K562 (cell line): ENCODE data around the gene BRD3. TPM values are rescaled to one million over a fixed set of nuclear protein-coding genes. Genes with fewer than 3 reads are reported as not detected.

Experiments used
- AFF4 ChIP-seq: sonication (generic); formaldehyde crosslinking; IDR thresholded peaks from 2 replicates; pipeline ENCODE4 v1.8.0; 2023; ENCODE audit warnings: mild to moderate bottlenecking, missing genetic modification reagents
- CBX3 ChIP-seq, 2 experiments: IDR thresholded peaks; 1 replicate in 1 of 2; 2 replicates in 1 of 2; pipeline ENCODE4 v1.6.1; 2012; ENCODE audit warnings: inconsistent platforms in 2 of 2, low read length in 2 of 2, borderline replicate concordance in 1 of 2, control low read depth in 1 of 2
- E2F6 ChIP-seq, 2 experiments: IDR thresholded peaks; 2 replicates each; pipeline ENCODE4 v1.6.1; 2011; ENCODE audit warnings: borderline replicate concordance in 1 of 2, control low read depth in 1 of 2, low read depth in 1 of 2, low read length in 1 of 2, mild to moderate bottlenecking in 1 of 2, mixed read lengths in 1 of 2, moderate library complexity in 1 of 2; ENCODE audit not compliant: insufficient read depth in 1 of 2, insufficient read length in 1 of 2, poor library complexity in 1 of 2, severe bottlenecking in 1 of 2; ENCODE audit errors: extremely low read depth in 1 of 2
- ETV6 ChIP-seq, 3 experiments: fragments of 150-350 bp in 1 of 3; sonication (generic) in 1 of 3; formaldehyde crosslinking in 1 of 3; IDR thresholded peaks; 2 replicates each; pipeline versions ENCODE4 v1.6.1 to v1.8.0; 2014 to 2022; ENCODE audit warnings: borderline replicate concordance in 2 of 3, low read depth in 2 of 3, antibody characterized with exemption in 1 of 3, low read length in 1 of 3, mild to moderate bottlenecking in 1 of 3, missing genetic modification reagents in 1 of 3
- FOXP4 ChIP-seq: sonication (generic); formaldehyde crosslinking; IDR thresholded peaks from 2 replicates; pipeline ENCODE4 v1.8.0; 2022; ENCODE audit warnings: mild to moderate bottlenecking, missing genetic modification reagents, borderline replicate concordance
- GATAD2B ChIP-seq: fragments of 450-650 bp; IDR thresholded peaks from 2 replicates; pipeline ENCODE4 v1.6.1; 2017; ENCODE audit warnings: mild to moderate bottlenecking, borderline replicate concordance
- HDGF ChIP-seq: fragments of 450-650 bp; IDR thresholded peaks from 2 replicates; pipeline ENCODE4 v1.6.1; 2016
- HMG20B ChIP-seq: fragments of 250-450 bp; sonication (Bioruptor Pico); IDR thresholded peaks from 2 replicates; pipeline ENCODE4 v1.5.0; 2021; ENCODE audit warnings: mild to moderate bottlenecking
- HNRNPK ChIP-seq: fragments of 200-400 bp; formaldehyde crosslinking; IDR thresholded peaks from one replicate; pipeline ENCODE4 v1.6.1; 2018; ENCODE audit warnings: mild to moderate bottlenecking, low read depth, low read length; ENCODE audit not compliant: poor library complexity, severe bottlenecking
- KAT7 ChIP-seq: sonication (generic); formaldehyde crosslinking; IDR thresholded peaks from 2 replicates; pipeline ENCODE4 v1.8.0; 2022; ENCODE audit warnings: missing genetic modification reagents, mild to moderate bottlenecking, borderline replicate concordance
- MEF2D ChIP-seq: conservative IDR thresholded peaks from 2 replicates; pipeline ENCODE4 v1.6.1; 2016; ENCODE audit warnings: low read depth, missing genetic modification characterization, missing compliant biosample characterization
- MTF1 ChIP-seq: fragments of 250-450 bp; sonication (Bioruptor Pico); IDR thresholded peaks from 2 replicates; pipeline ENCODE4 v1.9.0; 2021; ENCODE audit warnings: moderate library complexity, mild to moderate bottlenecking, inconsistent platforms, borderline replicate concordance
- PRMT5 ChIP-seq: sonication (generic); formaldehyde crosslinking; IDR thresholded peaks from 2 replicates; pipeline ENCODE4 v1.5.0; 2020; ENCODE audit warnings: missing genetic modification reagents
- RBBP5 ChIP-seq: fragments of 200-600 bp; sonication (generic); IDR thresholded peaks from 2 replicates; pipeline ENCODE4 v1.6.1; 2012; ENCODE audit warnings: borderline replicate concordance, mild to moderate bottlenecking, low read length, control low read depth, inconsistent platforms; ENCODE audit not compliant: insufficient read depth, poor library complexity, severe bottlenecking
- YY1 ChIP-seq, 3 experiments: IDR thresholded peaks; 2 replicates each; pipeline ENCODE4 v1.6.1; 2011; ENCODE audit warnings: low read length in 2 of 3, mild to moderate bottlenecking in 2 of 3, moderate library complexity in 2 of 3, borderline replicate concordance in 1 of 3, control low read depth in 1 of 3, low read depth in 1 of 3; ENCODE audit not compliant: insufficient read depth in 3 of 3, insufficient replicate concordance in 2 of 3, control insufficient read depth in 1 of 3, insufficient read length in 1 of 3; ENCODE audit errors: extremely low read depth in 1 of 3
- ZNF780A ChIP-seq: fragments of 250-450 bp; sonication (Bioruptor Pico); IDR thresholded peaks from 2 replicates; pipeline ENCODE4 v1.5.0; 2021; ENCODE audit warnings: mild to moderate bottlenecking
- polyA plus RNA-seq, 8 experiments: library from polyadenylated mRNA; depleted of rRNA in 4 of 8; stranded (reverse) in 5 of 8; unstranded in 3 of 8; fragments of >200 nt; fragmentation: Nextera tagmentation in 2 of 8; fragmentation: Illumina TruSeq in 1 of 8; extraction: Ambion mirVana in 2 of 8; extraction: Trizol in 1 of 8; gene quantifications; 2 replicates each; pipeline versions ENCODE4 v1.2.1 to v1.2.3, GENCODE V29; 2011 to 2014; ENCODE audit warnings: inconsistent platforms in 1 of 8, missing spikeins in 1 of 8
- total RNA-seq, 7 experiments: library from RNA; depleted of rRNA in 6 of 7; stranded (reverse); fragments of >200 nt in 6 of 7; fragmentation: Illumina TruSeq in 2 of 7; extraction: Trizol in 2 of 7; gene quantifications; 2 replicates each; pipeline versions ENCODE4 v1.2.1 to v1.2.3, GENCODE V29; 2011 to 2021; ENCODE audit warnings: low replicate concordance in 1 of 7

The BRD3 gene
- total and polyA plus RNA-seq, 9 of the 15 experiments (the other 6 are each of a cell fraction or from before 2014, with no cell fraction given): 0.82 to 37.1 (median 4.2) TPM

- TF ChIP-seq ETV6 (IDR thresholded peaks at IDR 0.05; ENCODE audit: borderline replicate concordance in 1 of 2, low read depth in 2 of 2, low read length in 1 of 2) (no peak), ETV6 (CRISPR knock-in tag; IDR thresholded peaks at IDR 0.05; ENCODE audit: borderline replicate concordance) (no peak), HMG20B (CRISPR knock-in tag) (no peak), YY1 (IDR thresholded peaks at IDR 0.05; ENCODE audit: borderline replicate concordance in 1 of 3, control insufficient read depth in 1 of 3, extremely low read depth in 1 of 3, insufficient read depth in 3 of 3, insufficient read length in 1 of 3, insufficient replicate concordance in 2 of 3, low read depth in 1 of 3, low read length in 2 of 3) (peak in 1 of 3 experiments; percentile 43), PRMT5 (CRISPR knock-in tag) (no peak), RBBP5 (peak; percentile 10), E2F6 (IDR thresholded peaks at IDR 0.05; ENCODE audit: borderline replicate concordance in 1 of 2, extremely low read depth in 1 of 2, insufficient read depth in 1 of 2, insufficient read length in 1 of 2, low read depth in 1 of 2, low read length in 1 of 2, poor library complexity in 1 of 2, severe bottlenecking in 1 of 2) (peak in 1 of 2 experiments; percentile 84), HDGF (no peak), MTF1 (CRISPR knock-in tag) (no peak), GATAD2B (0 out of 2 replicates have a peak, but pooled peaks have one; percentile 46), CBX3 (IDR thresholded peaks at IDR 0.05; ENCODE audit: borderline replicate concordance in 1 of 2, low read length in 2 of 2) (no peak), MEF2D (tag) (no peak), KAT7 (CRISPR knock-in tag) (no peak), HNRNPK (no peak), AFF4 (no peak), FOXP4 (CRISPR knock-in tag) (no peak), ZNF780A (CRISPR knock-in tag) (no peak)
These were observed 75.7 kb downstream of the BRD3 start, which contains the start of gene VAV2 (continued) for GRCh38 chr9:133991964-133992779.
